22Rv1 (cell line): Measurements from ENCODE around the gene MYH6.

Experiments
- CTCF ChIP-seq: fragments of 450-650 bp; IDR thresholded peaks from 2 replicates; pipeline ENCODE4 v1.5.1; 2017; ENCODE audit warnings: mild to moderate bottlenecking
- ZFX ChIP-seq: fragments of 450-650 bp; IDR thresholded peaks from 2 replicates; pipeline ENCODE4 v1.6.1; 2017; ENCODE audit warnings: antibody characterized with exemption, borderline replicate concordance

- no peak for TF ChIP-seq CTCF
- TF ChIP-seq ZFX, result no peak
Observed at GRCh38 chr14:23358553-23359166, 49.4 kb downstream of the MYH6 start.
